OCI-LY3 (cell line): ENCODE data around the gene TM9SF3.

Experiments used
- H2AFZ ChIP-seq: fragments of 200-600, 300-600 bp; shearing (Covaris generic); 2 replicates; pipeline ENCODE4 v1.6.0; 2014; ENCODE audit warnings: antibody characterized with exemption, low read depth, low read length
- H3K27ac ChIP-seq: fragments of 200-600, 300-600 bp; sonication (generic); 2 replicates; pipeline ENCODE4 v1.5.1; 2014; ENCODE audit warnings: mild to moderate bottlenecking, low read length, moderate library complexity, mixed read lengths
- H3K27me3 ChIP-seq: fragments of 200-600, 300-600 bp; sonication (generic); 2 replicates; pipeline ENCODE4 v1.6.1; 2014; ENCODE audit warnings: low read depth, low read length, mixed read lengths
- H3K36me3 ChIP-seq: fragments of 200-600, 300-600 bp; sonication (generic); replicated peaks from 2 replicates; pipeline ENCODE3; 2014; ENCODE audit warnings: low read depth, low read length, mixed read lengths
- H3K4me1 ChIP-seq: fragments of 300-600, 200-600 bp; sonication (generic); 2 replicates; pipeline ENCODE4 v1.6.1; 2014; ENCODE audit warnings: low read length, mixed read lengths
- H3K4me2 ChIP-seq: fragments of 200-600, 300-600 bp; sonication (generic); 2 replicates; pipeline ENCODE4 v1.6.1; 2014; ENCODE audit warnings: low read length, mixed read lengths
- H3K4me3 ChIP-seq: fragments of 300-600, 200-600 bp; sonication (generic); 2 replicates; pipeline ENCODE4 v1.5.1; 2014; ENCODE audit warnings: antibody characterized with exemption, mild to moderate bottlenecking, low read length, moderate library complexity
- H3K79me2 ChIP-seq: fragments of 300-600, 200-600 bp; shearing (Covaris generic); 2 replicates; pipeline ENCODE4 v1.6.1; 2014; ENCODE audit warnings: mild to moderate bottlenecking, low read length, mixed read lengths
- H3K9ac ChIP-seq: fragments of 300-600, 200-600 bp; shearing (Covaris generic); 2 replicates; pipeline ENCODE4 v1.6.0; 2014; ENCODE audit warnings: mild to moderate bottlenecking, low read length, moderate library complexity
- H3K9me3 ChIP-seq: fragments of 200-600, 300-600 bp; shearing (Covaris generic); 2 replicates; pipeline ENCODE4 v1.6.1; 2014; ENCODE audit warnings: low read length, mixed read lengths; ENCODE audit not compliant: insufficient read depth
- H4K20me1 ChIP-seq: fragments of 200-600, 300-600 bp; sonication (generic); 2 replicates; pipeline ENCODE4 v1.6.1; 2016; ENCODE audit warnings: low read length, mixed read lengths; ENCODE audit not compliant: insufficient read depth
- EZH2phosphoT487 ChIP-seq: fragments of 200-600 bp; shearing (Covaris generic); IDR thresholded peaks from 2 replicates; pipeline ENCODE4 v1.6.1; 2018; ENCODE audit warnings: antibody characterized with exemption, mixed run types, low read depth
- TF ChIP-seq, protein P1 (sequence below): fragments of 200-600, 300-600 bp; sonication (generic); IDR thresholded peaks from 2 replicates; pipeline ENCODE4 v1.5.1; 2014; ENCODE audit warnings: antibody characterized with exemption, low read length, low read depth

TM9SF3 gene

DNA sequence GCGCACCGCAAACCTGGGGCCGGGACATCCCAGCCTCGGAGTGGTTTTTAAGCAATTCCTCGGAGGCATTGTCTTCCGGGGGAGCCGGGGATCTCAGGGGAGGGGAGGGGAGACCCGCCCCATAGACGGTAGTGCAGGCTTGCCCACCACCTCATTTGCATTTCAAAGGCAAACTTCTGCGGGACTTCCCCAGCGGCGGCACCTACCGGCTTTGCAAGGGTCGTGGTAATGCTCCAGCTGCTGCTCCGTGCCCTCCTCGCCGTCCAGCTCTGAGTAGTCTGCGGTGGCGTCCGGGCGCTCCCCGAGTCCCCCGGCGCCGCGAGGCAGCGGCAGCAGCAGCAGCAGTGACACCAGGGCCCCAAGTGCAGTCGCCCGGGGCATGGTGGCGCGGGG lies 73.5 kb downstream of the TM9SF3 start:
- Histone ChIP-seq H3K79me2 (no peaks in the 10 kb centered on the region), H3K27me3 (peaks cover 32% of the 10 kb centered on the region), H2AFZ (0 out of 2 replicates have a peak overlapping the region, but pooled peaks have one; percentile 33), H4K20me1 (peaks cover 11% of the 10 kb centered on the region; the same call in 1 of the 2 replicates), H3K4me2 (peak overlapping the region; percentile 97), H3K9me3 (no peaks in the 10 kb centered on the region), H3K9ac (peak overlapping the region; percentile 49; the same call in 1 of the 2 replicates), H3K4me3 (peak overlapping the region; percentile 93), H3K36me3 (no peaks in the 10 kb centered on the region), H3K4me1 (peaks cover 12% of the 10 kb centered on the region), H3K27ac (no peak overlapping the region)
- TF ChIP-seq, protein P1, sequence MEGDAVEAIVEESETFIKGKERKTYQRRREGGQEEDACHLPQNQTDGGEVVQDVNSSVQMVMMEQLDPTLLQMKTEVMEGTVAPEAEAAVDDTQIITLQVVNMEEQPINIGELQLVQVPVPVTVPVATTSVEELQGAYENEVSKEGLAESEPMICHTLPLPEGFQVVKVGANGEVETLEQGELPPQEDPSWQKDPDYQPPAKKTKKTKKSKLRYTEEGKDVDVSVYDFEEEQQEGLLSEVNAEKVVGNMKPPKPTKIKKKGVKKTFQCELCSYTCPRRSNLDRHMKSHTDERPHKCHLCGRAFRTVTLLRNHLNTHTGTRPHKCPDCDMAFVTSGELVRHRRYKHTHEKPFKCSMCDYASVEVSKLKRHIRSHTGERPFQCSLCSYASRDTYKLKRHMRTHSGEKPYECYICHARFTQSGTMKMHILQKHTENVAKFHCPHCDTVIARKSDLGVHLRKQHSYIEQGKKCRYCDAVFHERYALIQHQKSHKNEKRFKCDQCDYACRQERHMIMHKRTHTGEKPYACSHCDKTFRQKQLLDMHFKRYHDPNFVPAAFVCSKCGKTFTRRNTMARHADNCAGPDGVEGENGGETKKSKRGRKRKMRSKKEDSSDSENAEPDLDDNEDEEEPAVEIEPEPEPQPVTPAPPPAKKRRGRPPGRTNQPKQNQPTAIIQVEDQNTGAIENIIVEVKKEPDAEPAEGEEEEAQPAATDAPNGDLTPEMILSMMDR = no peak
- no peak for TF ChIP-seq EZH2phosphoT487

DNA sequence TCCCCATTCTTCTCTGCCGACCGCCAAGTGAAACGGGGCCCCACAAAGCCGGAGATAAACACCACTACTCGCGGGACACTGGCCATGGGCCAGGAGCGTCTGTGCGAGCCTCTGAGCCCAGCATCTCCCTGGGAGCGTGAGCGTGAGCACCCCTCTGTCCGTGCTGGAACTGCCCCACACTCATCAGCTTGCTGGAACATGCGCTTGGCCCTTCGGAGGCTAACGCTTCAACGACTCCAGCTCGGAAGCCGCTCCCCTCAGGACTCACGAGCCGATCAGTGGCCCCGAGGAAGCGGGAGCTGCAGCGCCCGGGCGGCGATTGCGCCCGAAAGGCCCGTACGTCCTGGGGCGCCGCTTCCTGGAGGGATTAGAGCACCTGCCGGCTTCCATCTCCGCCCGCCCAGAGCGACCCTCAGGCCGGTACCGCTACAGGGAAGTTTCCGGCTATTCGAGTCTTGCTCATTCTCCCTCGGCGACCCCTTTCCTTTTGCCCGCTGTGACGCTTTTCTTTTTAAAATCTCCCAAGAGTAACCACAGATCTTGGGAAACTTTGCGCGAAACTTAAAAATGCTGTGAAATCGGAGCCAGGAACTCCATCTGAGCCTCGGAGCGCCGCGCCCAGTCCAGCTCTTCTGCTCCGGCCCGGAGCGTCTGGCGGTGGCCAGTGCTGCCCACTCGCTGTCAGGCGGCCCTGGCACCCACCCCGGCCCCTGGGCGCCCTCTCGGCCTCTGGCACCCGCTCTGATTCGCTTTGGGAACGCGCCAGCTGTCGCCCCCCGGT lies 74.1 kb downstream of the TM9SF3 start:
- Histone ChIP-seq H3K4me1 (peaks cover 12% of the 10 kb centered on the region), H3K9me3 (no peaks in the 10 kb centered on the region), H3K4me2 (peak overlapping the region; percentile 97), H3K36me3 (no peaks in the 10 kb centered on the region), H3K79me2 (no peaks in the 10 kb centered on the region), H4K20me1 (peaks cover 11% of the 10 kb centered on the region; the same call in 1 of the 2 replicates), H3K9ac (peak overlapping the region; percentile 49; the same call in 1 of the 2 replicates), H3K4me3 (peak overlapping the region; percentile 93), H2AFZ (no peak overlapping the region), H3K27me3 (peaks cover 32% of the 10 kb centered on the region), H3K27ac (no peak overlapping the region)
- no peak for TF ChIP-seq EZH2phosphoT487
- TF ChIP-seq, protein P1 = no peak

- Histone ChIP-seq H2AFZ (no peak overlapping the region), H3K79me2 (no peaks in the 10 kb centered on the region), H3K4me2 (no peak overlapping the region), H3K9ac (no peak overlapping the region), H3K27ac (no peak overlapping the region), H4K20me1 (peaks cover 11% of the 10 kb centered on the region; the same call in 1 of the 2 replicates), H3K27me3 (peaks cover 32% of the 10 kb centered on the region), H3K36me3 (no peaks in the 10 kb centered on the region), H3K9me3 (no peaks in the 10 kb centered on the region), H3K4me3 (no peak overlapping the region), H3K4me1 (peaks cover 12% of the 10 kb centered on the region)
- TF ChIP-seq EZH2phosphoT487 = no peak
- TF ChIP-seq, protein P1 = peak; percentile 69
These were observed 75.5 kb downstream of the TM9SF3 start for GRCh38 chr10:96511044-96511945.
